ENCODE measurements around the gene CAB39L. TPM values are rescaled to one million over a fixed set of nuclear protein-coding genes. Genes with fewer than 3 reads are reported as not detected.

Gene CAB39L
- total RNA-seq, 1 experiment from 2014 or later: 3.6 TPM

DNA sequence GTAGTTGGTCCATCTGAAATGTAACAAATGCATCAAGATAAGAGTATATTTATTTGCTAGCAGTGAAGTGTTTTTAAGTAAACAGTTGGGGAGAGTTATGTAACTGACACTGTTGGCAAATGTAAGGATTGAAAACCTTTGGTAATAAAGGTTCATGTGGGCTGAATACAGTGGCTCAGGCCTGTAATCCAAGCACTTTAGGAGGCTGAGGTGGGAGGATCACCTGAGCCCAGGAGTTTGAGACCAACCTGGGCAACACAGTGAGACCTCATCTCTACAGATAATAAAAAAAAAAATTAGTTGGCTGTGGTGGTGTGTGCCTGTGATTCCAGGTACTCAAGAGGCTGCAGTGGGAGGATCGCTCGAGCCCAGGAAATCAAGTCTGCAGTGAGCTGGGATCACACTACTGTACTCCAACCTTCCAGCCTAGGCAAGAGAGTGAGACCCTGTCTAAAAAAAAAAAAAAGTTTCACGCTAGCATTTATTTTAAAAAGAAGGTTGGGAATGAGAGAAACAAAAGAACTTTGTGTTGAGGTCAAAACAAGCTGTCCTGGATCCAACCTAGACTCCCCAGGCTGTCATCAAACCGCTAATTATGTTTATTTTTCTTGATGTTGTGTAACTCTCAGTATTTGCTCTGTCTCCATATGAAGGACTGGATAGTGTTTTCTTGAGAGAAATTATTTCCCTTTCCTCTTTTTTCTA, 20.9 kb upstream of the CAB39L start:
- DNase-seq (ENCODE audit: low spot score): no peak
- H3K9me3 ChIP-seq (ENCODE audit: low read depth, low read length, poor library complexity, severe bottlenecking): no peaks in the 10 kb centered on the region
- H3K27ac ChIP-seq (ENCODE audit: low read depth, low read length, poor library complexity, severe bottlenecking): no peak overlapping the region

GRCh38 chr13:49464085-49464484, 20.2 kb upstream of the CAB39L start:
- no peak overlapping the region for H3K27ac ChIP-seq (ENCODE audit: low read depth, low read length, poor library complexity, severe bottlenecking)
- intact Hi-C loops (cut with micrococcal nuclease; ENCODE audit: unreplicated experiment): no loop called here
- no peaks in the 10 kb centered on the region for H3K9me3 ChIP-seq (ENCODE audit: low read depth, low read length, poor library complexity, severe bottlenecking)
- no peaks in the 10 kb centered on the region for H3K4me1 ChIP-seq (ENCODE audit: insufficient read depth, low read length, poor library complexity, severe bottlenecking)
- POLR2A ChIA-PET (ENCODE audit: low non-redundant PET): no interaction called here
- no peaks in the 10 kb centered on the region for H3K27me3 ChIP-seq (replicated peaks; ENCODE audit: insufficient read depth, low read depth, low read length, poor library complexity)
- no TSS peak for BruUV-seq (replicated peaks)
- no peak overlapping the region for H3K4me3 ChIP-seq (ENCODE audit: low read depth, low read length, poor library complexity, severe bottlenecking)
- DNase-seq (ENCODE audit: low spot score): no peak
- CTCF ChIA-PET: no interaction called here
- TF ChIP-seq CTCF (conservative IDR thresholded peaks at IDR 0.05; ENCODE audit: low read depth, low read length) (no peak), EZH2 (IDR thresholded peaks at IDR 0.05; ENCODE audit: borderline replicate concordance, low read depth, low read length, poor library complexity, severe bottlenecking) (no peak)
- H3K36me3 ChIP-seq (ENCODE audit: insufficient read depth, low read length, poor library complexity, severe bottlenecking): no peaks in the 10 kb centered on the region

More for the DNA sequence above, 20.9 kb upstream of the CAB39L start:
- CTCF ChIA-PET: no interaction called here
- no peaks in the 10 kb centered on the region for H3K36me3 ChIP-seq (ENCODE audit: insufficient read depth, low read length, poor library complexity, severe bottlenecking)
- H3K4me1 ChIP-seq (ENCODE audit: insufficient read depth, low read length, poor library complexity, severe bottlenecking): no peaks in the 10 kb centered on the region
- no TSS peak for BruUV-seq (replicated peaks)
- H3K27me3 ChIP-seq (replicated peaks; ENCODE audit: insufficient read depth, low read depth, low read length, poor library complexity): no peaks in the 10 kb centered on the region
- H3K4me3 ChIP-seq (ENCODE audit: low read depth, low read length, poor library complexity, severe bottlenecking): no peak overlapping the region
- POLR2A ChIA-PET (ENCODE audit: low non-redundant PET): no interaction called here
- TF ChIP-seq CTCF (conservative IDR thresholded peaks at IDR 0.05; ENCODE audit: low read depth, low read length) (no peak), EZH2 (IDR thresholded peaks at IDR 0.05; ENCODE audit: borderline replicate concordance, low read depth, low read length, poor library complexity, severe bottlenecking) (no peak)
- intact Hi-C loops (cut with micrococcal nuclease; ENCODE audit: unreplicated experiment): no loop called here

- TF ChIP-seq EZH2 (IDR thresholded peaks at IDR 0.05; ENCODE audit: borderline replicate concordance, low read depth, low read length, poor library complexity, severe bottlenecking): no peak
- no peak for TF ChIP-seq CTCF (conservative IDR thresholded peaks at IDR 0.05; ENCODE audit: low read depth, low read length)
- Histone ChIP-seq H3K9me3 (ENCODE audit: low read depth, low read length, poor library complexity, severe bottlenecking) (no peaks in the 10 kb centered on the region), H3K27ac (ENCODE audit: low read depth, low read length, poor library complexity, severe bottlenecking) (no peak overlapping the region), H3K4me1 (ENCODE audit: insufficient read depth, low read length, poor library complexity, severe bottlenecking) (no peaks in the 10 kb centered on the region), H3K4me3 (ENCODE audit: low read depth, low read length, poor library complexity, severe bottlenecking) (no peak overlapping the region), H3K36me3 (ENCODE audit: insufficient read depth, low read length, poor library complexity, severe bottlenecking) (no peaks in the 10 kb centered on the region), H3K27me3 (replicated peaks; ENCODE audit: insufficient read depth, low read depth, low read length, poor library complexity) (no peaks in the 10 kb centered on the region)
- no TSS peak for BruUV-seq (replicated peaks)
- CTCF ChIA-PET: no interaction called here
- no peak for DNase-seq (ENCODE audit: low spot score)
- intact Hi-C loops (cut with micrococcal nuclease; ENCODE audit: unreplicated experiment): no loop called here
- POLR2A ChIA-PET (ENCODE audit: low non-redundant PET): no interaction called here
Measured at GRCh38 chr13:49459580-49459979, 15.7 kb upstream of the CAB39L start.
